ENCODE data around the gene PRKG1. TPM values are rescaled to one million over a fixed set of nuclear protein-coding genes. Genes with fewer than 3 reads are reported as not detected.

Gene PRKG1
- total and polyA plus RNA-seq, 2 donors (not counting 1 experiment from before 2014, with no cell fraction given): not detected

DNA sequence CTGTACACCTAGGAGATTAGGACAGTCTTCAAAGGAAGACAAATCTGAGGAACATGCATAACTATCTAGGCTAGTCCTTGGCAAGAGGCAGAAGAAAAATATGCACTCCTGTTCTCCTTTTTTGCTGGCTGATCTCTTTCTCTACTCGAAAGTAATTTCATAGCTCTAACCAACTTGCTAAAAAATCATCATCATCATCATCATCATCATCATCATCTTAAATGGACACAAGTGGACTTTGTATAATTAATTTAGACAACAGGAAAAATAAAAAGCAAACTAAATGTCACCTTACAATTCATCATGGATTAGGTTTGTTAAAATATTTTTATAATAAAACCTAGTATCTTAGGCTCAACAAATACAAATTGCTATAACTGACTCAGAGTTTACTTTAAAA is 1192.6 kb downstream of the PRKG1 start:
- Mint-ChIP-seq H3K4me1 (no peaks in the 10 kb centered on the region), H3K27me3 (no peaks in the 10 kb centered on the region), H3K27ac (no peak overlapping the region), H3K4me3 (no peak overlapping the region), H3K9me3 (ENCODE audit: insufficient read depth) (no peaks in the 10 kb centered on the region)
- no peaks in the 10 kb centered on the region for H3K27me3 ChIP-seq (replicated peaks in 1 of 4; ENCODE audit: control extremely low read depth in 1 of 4, control insufficient read depth in 3 of 4, insufficient read depth in 4 of 4, low read length in 3 of 4)
- no peak overlapping the region for H3K27ac ChIP-seq (ENCODE audit: low read length in 2 of 2)
- H3K4me3 ChIP-seq (ENCODE audit: control extremely low read depth in 1 of 5, extremely low read depth in 1 of 5, insufficient read depth in 1 of 5, low read depth in 2 of 5, low read length in 4 of 5): no peak overlapping the region
- no peak overlapping the region for H2AFZ ChIP-seq (ENCODE audit: insufficient read depth, low read depth, low read length, poor library complexity, severe bottlenecking)
- no peak for TF ChIP-seq EZH2 (IDR thresholded peaks at IDR 0.05; ENCODE audit: borderline replicate concordance, insufficient read depth, low read depth, low read length, poor library complexity, severe bottlenecking)
- TF ChIP-seq, protein P1, sequence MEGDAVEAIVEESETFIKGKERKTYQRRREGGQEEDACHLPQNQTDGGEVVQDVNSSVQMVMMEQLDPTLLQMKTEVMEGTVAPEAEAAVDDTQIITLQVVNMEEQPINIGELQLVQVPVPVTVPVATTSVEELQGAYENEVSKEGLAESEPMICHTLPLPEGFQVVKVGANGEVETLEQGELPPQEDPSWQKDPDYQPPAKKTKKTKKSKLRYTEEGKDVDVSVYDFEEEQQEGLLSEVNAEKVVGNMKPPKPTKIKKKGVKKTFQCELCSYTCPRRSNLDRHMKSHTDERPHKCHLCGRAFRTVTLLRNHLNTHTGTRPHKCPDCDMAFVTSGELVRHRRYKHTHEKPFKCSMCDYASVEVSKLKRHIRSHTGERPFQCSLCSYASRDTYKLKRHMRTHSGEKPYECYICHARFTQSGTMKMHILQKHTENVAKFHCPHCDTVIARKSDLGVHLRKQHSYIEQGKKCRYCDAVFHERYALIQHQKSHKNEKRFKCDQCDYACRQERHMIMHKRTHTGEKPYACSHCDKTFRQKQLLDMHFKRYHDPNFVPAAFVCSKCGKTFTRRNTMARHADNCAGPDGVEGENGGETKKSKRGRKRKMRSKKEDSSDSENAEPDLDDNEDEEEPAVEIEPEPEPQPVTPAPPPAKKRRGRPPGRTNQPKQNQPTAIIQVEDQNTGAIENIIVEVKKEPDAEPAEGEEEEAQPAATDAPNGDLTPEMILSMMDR (IDR thresholded peaks at IDR 0.05): no peak
- H3K4me1 ChIP-seq (ENCODE audit: control insufficient read depth in 2 of 2, insufficient read depth in 2 of 2, low read length in 2 of 2): no peaks in the 10 kb centered on the region
- peaks cover 0 to 1% (median 0%) of the 10 kb centered on the region in 3 donors for H3K9me3 ChIP-seq (ENCODE audit: control extremely low read depth in 1 of 3, control insufficient read depth in 2 of 3, insufficient read depth in 1 of 3, low read length in 2 of 3)
- DNase-seq (no peak), ATAC-seq (ENCODE audit: low read depth) (no peak)
- no peaks in the 10 kb centered on the region for H3K36me3 ChIP-seq (replicated peaks in 1 of 2; ENCODE audit: control extremely low read depth in 1 of 2, control insufficient read depth in 1 of 2, extremely low read depth in 1 of 2, insufficient read depth in 2 of 2, low read length in 1 of 2)
- ChIA-PET POLR2A (no interaction called here), CTCF (no interaction called here)
- no peak overlapping the region for H3K9ac ChIP-seq (ENCODE audit: low read length)
- H3K4me2 ChIP-seq (replicated peaks; ENCODE audit: low read depth, low read length, poor library complexity, severe bottlenecking): no peak overlapping the region
- H3K79me2 ChIP-seq (ENCODE audit: control insufficient read depth, insufficient read depth, low read length): no peaks in the 10 kb centered on the region
- intact Hi-C loops (cut with micrococcal nuclease): no loop called here
- WGBS (ENCODE audit: insufficient coverage): no CpG with 5 or more reads among the region's 1 CpG
- no peaks in the 10 kb centered on the region for H4K20me1 ChIP-seq (ENCODE audit: control insufficient read depth, insufficient read depth, low read length, poor library complexity, severe bottlenecking)

DNA sequence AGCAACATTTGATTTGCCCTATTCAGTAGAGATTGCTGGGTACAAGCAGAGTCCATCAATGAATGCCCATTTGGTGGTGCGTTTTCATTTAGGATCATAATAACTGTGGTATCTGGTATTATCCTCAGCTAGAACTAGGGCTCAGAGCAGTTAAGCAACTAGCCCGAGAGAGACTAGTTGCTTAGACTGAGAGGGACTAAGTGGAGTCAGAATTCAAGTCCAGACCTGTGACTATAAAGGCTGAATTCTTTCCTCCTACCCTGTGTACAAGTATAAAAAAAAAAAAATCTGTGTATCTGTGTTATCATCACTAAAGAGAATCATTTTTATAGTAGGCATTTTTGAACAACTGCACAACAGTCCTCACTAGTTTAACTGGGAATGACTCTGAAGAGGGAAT is 1194.5 kb downstream of the PRKG1 start:
- POLR2A ChIA-PET: no interaction called here
- no peaks in the 10 kb centered on the region for H3K9me3 Mint-ChIP-seq (ENCODE audit: insufficient read depth)
- Histone ChIP-seq H3K9ac (ENCODE audit: low read length) (no peak overlapping the region), H3K27ac (ENCODE audit: low read length in 2 of 2) (no peak overlapping the region), H3K4me2 (replicated peaks; ENCODE audit: low read depth, low read length, poor library complexity, severe bottlenecking) (no peak overlapping the region), H2AFZ (ENCODE audit: insufficient read depth, low read depth, low read length, poor library complexity, severe bottlenecking) (no peak overlapping the region), H3K36me3 (replicated peaks in 1 of 2; ENCODE audit: control extremely low read depth in 1 of 2, control insufficient read depth in 1 of 2, extremely low read depth in 1 of 2, insufficient read depth in 2 of 2, low read length in 1 of 2) (no peaks in the 10 kb centered on the region), H3K4me3 (ENCODE audit: control extremely low read depth in 1 of 5, extremely low read depth in 1 of 5, insufficient read depth in 1 of 5, low read depth in 2 of 5, low read length in 4 of 5) (no peak overlapping the region), H4K20me1 (ENCODE audit: control insufficient read depth, insufficient read depth, low read length, poor library complexity, severe bottlenecking) (no peaks in the 10 kb centered on the region), H3K79me2 (ENCODE audit: control insufficient read depth, insufficient read depth, low read length) (no peaks in the 10 kb centered on the region), H3K9me3 (ENCODE audit: control extremely low read depth in 1 of 3, control insufficient read depth in 2 of 3, insufficient read depth in 1 of 3, low read length in 2 of 3) (peaks cover 0 to 1% (median 0%) of the 10 kb centered on the region in 3 donors), H3K4me1 (ENCODE audit: control insufficient read depth in 2 of 2, insufficient read depth in 2 of 2, low read length in 2 of 2) (no peaks in the 10 kb centered on the region), H3K27me3 (replicated peaks in 1 of 4; ENCODE audit: control extremely low read depth in 1 of 4, control insufficient read depth in 3 of 4, insufficient read depth in 4 of 4, low read length in 3 of 4) (no peaks in the 10 kb centered on the region)
- CTCF ChIA-PET: no interaction called here
- H3K4me3 Mint-ChIP-seq: no peak overlapping the region
- no CpG with 5 or more reads among the region's 2 CpGs for WGBS (ENCODE audit: insufficient coverage)
- no peak for TF ChIP-seq EZH2 (IDR thresholded peaks at IDR 0.05; ENCODE audit: borderline replicate concordance, insufficient read depth, low read depth, low read length, poor library complexity, severe bottlenecking)
- TF ChIP-seq, protein P1 (IDR thresholded peaks at IDR 0.05): no peak
- intact Hi-C loops (cut with micrococcal nuclease): no loop called here
- H3K27ac Mint-ChIP-seq: no peak overlapping the region
- DNase-seq: no peak
- no peaks in the 10 kb centered on the region for H3K4me1 Mint-ChIP-seq
- no peaks in the 10 kb centered on the region for H3K27me3 Mint-ChIP-seq
- ATAC-seq (ENCODE audit: low read depth): no peak

Data from B cell (primary cell).